Gastroesophageal sphincter (tissue), 4 donors: Measurements from ENCODE around the gene TAGLN. TPM values are rescaled to one million over a fixed set of nuclear protein-coding genes. Genes with fewer than 3 reads are reported as not detected.

Experiments used
- ATAC-seq: fragments of 150-250 bp; one replicate; pipeline ENCODE4 v1.9.1; 2016; ENCODE audit warnings: mild to moderate bottlenecking, moderate library complexity
- H3K27ac ChIP-seq, 4 donors: fragments of 200-600 bp; sonication (generic) in 3 of 4; 1 replicate in 3 of 4; 2 replicates in 1 of 4; pipeline ENCODE4 v1.5.1; 2016 to 2019
- H3K27me3 ChIP-seq: fragments of 200-600 bp; sonication (generic); one replicate; pipeline ENCODE4 v1.5.1; 2019
- H3K36me3 ChIP-seq, 2 donors: fragments of 200-600 bp; sonication (generic); one replicate each; pipeline ENCODE4 v1.5.1; 2019; ENCODE audit warnings: control low read depth in 1 of 2
- H3K4me1 ChIP-seq, 3 donors: fragments of 200-600 bp; sonication (generic); 1 replicate in 2 of 3; 2 replicates in 1 of 3; pipeline ENCODE4 v1.5.1; 2016 to 2019; ENCODE audit warnings: control low read depth in 2 of 3
- H3K4me3 ChIP-seq, 2 donors: fragments of 200-600 bp; sonication (generic); one replicate each; pipeline ENCODE4 v1.5.1; 2019; ENCODE audit warnings: mild to moderate bottlenecking in 1 of 2, moderate library complexity in 1 of 2
- H3K9me3 ChIP-seq, 3 donors: fragments of 200-600 bp; sonication (generic); one replicate each; pipeline ENCODE4 v1.5.1; 2017 to 2019; ENCODE audit warnings: control low read depth in 2 of 3
- CTCF ChIP-seq, 4 experiments: fragments of 200-600 bp in 2 of 4; fragments of 450-650 bp in 2 of 4; sonication (generic) in 1 of 4; IDR thresholded peaks; one replicate each; pipeline ENCODE4 v1.5.1; 2017 to 2019; ENCODE audit warnings: antibody characterized with exemption in 4 of 4, mild to moderate bottlenecking in 2 of 4, moderate library complexity in 2 of 4
- EP300 ChIP-seq: sonication (generic); formaldehyde crosslinking; IDR thresholded peaks from one replicate; pipeline ENCODE4 v1.6.1; 2017; ENCODE audit warnings: antibody characterized with exemption, mild to moderate bottlenecking
- POLR2A ChIP-seq, 2 donors: fragments of 450-650 bp; IDR thresholded peaks; one replicate each; pipeline ENCODE4 v1.6.1; 2017; ENCODE audit warnings: antibody characterized with exemption in 2 of 2, mild to moderate bottlenecking in 2 of 2, moderate library complexity in 1 of 2
- POLR2AphosphoS5 ChIP-seq: sonication (generic); formaldehyde crosslinking; IDR thresholded peaks from one replicate; pipeline ENCODE4 v1.6.1; 2017; ENCODE audit warnings: antibody characterized with exemption
- WGBS, 2 donors: methylation state at CpG; one replicate each; pipeline ENCODE4 v1.1.5; 2018; ENCODE audit warnings: low coverage in 1 of 2; 5-methylcytosine and 5-hydroxymethylcytosine counted together
- total RNA-seq, 4 donors: library from RNA; depleted of rRNA; stranded (reverse); fragments of >200 nt; gene quantifications; one replicate each; pipeline ENCODE4 v1.1.0, GENCODE V29; 2016

The TAGLN gene
- total RNA-seq, 4 donors from 2014 or later, result 10,394 to 14,194 (median 13,050) TPM

- Histone ChIP-seq H3K4me1 (peaks cover 0 to 30% (median 5%) of the 10 kb centered on the region in 3 donors), H3K4me3 (no peak overlapping the region), H3K27me3 (no peaks in the 10 kb centered on the region), H3K9me3 (no peaks in the 10 kb centered on the region), H3K36me3 (peaks cover 0 to 38% of the 10 kb centered on the region in 2 donors), H3K27ac (peak overlapping the region in 3 of 4 donors; percentile 25 to 64 (median 32))
- ATAC-seq, result no peak
- WGBS, 2 donors, result 92 to 100% methylated on average over 1 to 6 of the region's 11 CpGs
- no peak for TF ChIP-seq EP300
- TF ChIP-seq POLR2A (IDR thresholded peaks at IDR 0.05), result no peak
- TF ChIP-seq CTCF (IDR thresholded peaks at IDR 0.05), result no peak
- TF ChIP-seq POLR2AphosphoS5, result no peak
These were observed 13.7 kb downstream of the TAGLN start for GRCh38 chr11:117212697-117213355.

- no peaks in the 10 kb centered on the region for H3K9me3 ChIP-seq
- no peak for ATAC-seq
- no peak overlapping the region for H3K4me3 ChIP-seq
- peaks cover 12 to 47% (median 12%) of the 10 kb centered on the region in 3 donors for H3K4me1 ChIP-seq
- H3K27me3 ChIP-seq, result no peaks in the 10 kb centered on the region
- H3K27ac ChIP-seq, result peak overlapping the region in 2 of 4 donors; percentile 54 to 93
- TF ChIP-seq EP300 (no peak), CTCF (IDR thresholded peaks at IDR 0.05) (no peak), POLR2A (IDR thresholded peaks at IDR 0.05) (no peak), POLR2AphosphoS5 (no peak)
- peaks cover 0 to 56% of the 10 kb centered on the region in 2 donors for H3K36me3 ChIP-seq
- WGBS, 2 donors, result 60 to 62% methylated on average over 5 to 7 of the region's 7 CpGs
These were observed 15.4 kb downstream of the TAGLN start for GRCh38 chr11:117214404-117215110.

GRCh38 chr11:117217141-117218084 is 18.2 kb downstream of the TAGLN start:
- TF ChIP-seq EP300 (peak; percentile 15), CTCF (IDR thresholded peaks at IDR 0.05) (no peak), POLR2A (IDR thresholded peaks at IDR 0.05) (no peak), POLR2AphosphoS5 (no peak)
- Histone ChIP-seq H3K27ac (peak overlapping the region; percentile 93 to 98 (median 95)), H3K9me3 (no peaks in the 10 kb centered on the region), H3K4me1 (peaks cover 24 to 70% (median 40%) of the 10 kb centered on the region in 3 donors), H3K27me3 (no peaks in the 10 kb centered on the region), H3K36me3 (peaks cover 0 to 57% of the 10 kb centered on the region in 2 donors), H3K4me3 (peak overlapping the region in 1 of 2 donors; percentile 16)
- peak; percentile 21 for ATAC-seq
- WGBS, 2 donors, result 24 to 37% methylated on average over 7 of the region's 11 CpGs

GRCh38 chr11:117218133-117218915 is 19.2 kb downstream of the TAGLN start:
- ATAC-seq, result peak; percentile 34
- H3K27me3 ChIP-seq, result no peaks in the 10 kb centered on the region
- H3K36me3 ChIP-seq, result peaks cover 0 to 54% of the 10 kb centered on the region in 2 donors
- peak overlapping the region in 1 of 2 donors; percentile 16 for H3K4me3 ChIP-seq
- WGBS, 2 donors, result 28 to 36% methylated on average over 8 to 14 of the region's 15 CpGs
- no peaks in the 10 kb centered on the region for H3K9me3 ChIP-seq
- peak overlapping the region; percentile 93 to 98 (median 95) for H3K27ac ChIP-seq
- TF ChIP-seq POLR2AphosphoS5 (peak; percentile 65), EP300 (peak; percentile 26), CTCF (IDR thresholded peaks at IDR 0.05) (no peak)
- H3K4me1 ChIP-seq, result peaks cover 24 to 79% (median 43%) of the 10 kb centered on the region in 3 donors
